OCI-LY7 (cell line): Measurements from ENCODE around the gene TTLL5.

Experiments
- CTCF ChIP-seq: fragments of 200-600 bp; sonication (generic); conservative IDR thresholded peaks from 2 replicates; pipeline ENCODE4 v1.5.1; 2014; ENCODE audit warnings: mild to moderate bottlenecking, antibody characterized with exemption, low read length, moderate library complexity, mixed read lengths
- EZH2phosphoT487 ChIP-seq: fragments of 200-600 bp; sonication (generic); IDR thresholded peaks from 2 replicates; pipeline ENCODE4 v1.6.1; 2018; ENCODE audit warnings: low read depth, borderline replicate concordance, mild to moderate bottlenecking, mixed run types, antibody characterized with exemption, low read length, moderate library complexity, mixed read lengths

- TF ChIP-seq CTCF = no peak
- TF ChIP-seq EZH2phosphoT487 = no peak
Measured at GRCh38 chr14:75726321-75726720, 65.3 kb downstream of the TTLL5 start.
